GM19467 (cell line): ENCODE measurements around the gene NRF1.

Source experiments
- ATAC-seq: cut with Tn5 transposase; IDR thresholded peaks from one replicate; pipeline ENCODE4 v1.9.1; 2021; ENCODE audit warnings: mild to moderate bottlenecking, moderate library complexity; ENCODE audit not compliant: unreplicated experiment

Gene NRF1

DNA sequence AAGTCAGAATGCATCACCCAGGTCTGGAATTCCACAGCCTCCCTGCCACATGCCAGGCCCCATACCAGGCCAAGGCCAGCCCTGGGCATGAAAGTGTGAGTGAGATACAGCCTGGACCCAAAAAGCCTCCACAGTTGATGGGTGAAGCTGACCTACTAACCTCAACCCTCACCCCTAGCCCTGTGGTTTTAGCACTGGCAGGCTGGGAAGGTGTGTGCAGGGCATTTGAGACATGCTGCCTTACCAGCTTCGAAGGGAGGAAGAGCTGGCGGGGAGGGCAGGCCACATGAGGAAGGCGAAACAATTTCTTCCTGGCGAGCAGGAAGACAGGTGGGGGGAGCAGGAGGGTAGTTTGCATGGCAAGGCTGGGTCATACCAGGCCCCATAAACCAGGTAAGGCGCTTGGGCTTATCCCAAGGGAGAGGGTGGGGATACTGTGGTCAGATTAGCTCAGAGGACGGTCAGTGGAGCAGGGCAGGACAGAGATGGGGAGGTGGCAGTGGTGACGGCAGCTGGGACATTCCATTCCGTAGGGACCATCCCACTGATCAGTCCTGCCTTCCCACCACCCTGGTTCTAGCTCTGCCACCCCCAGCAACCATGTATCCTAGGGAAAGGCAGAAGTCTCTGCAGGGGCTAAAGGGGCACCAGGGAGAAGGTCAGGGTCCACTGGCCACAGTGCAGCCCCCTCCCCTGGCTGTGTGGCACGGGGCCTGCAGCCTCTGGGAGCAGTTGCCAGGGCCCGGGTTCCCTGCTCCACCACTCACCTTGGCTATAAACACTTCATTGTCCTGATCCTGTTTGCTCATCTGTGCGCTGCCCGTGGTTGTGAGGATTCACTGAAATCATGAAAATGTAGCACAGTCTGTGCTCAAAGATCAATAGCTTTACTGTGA is 155.8 kb downstream of the NRF1 start:
- no peak for ATAC-seq

DNA sequence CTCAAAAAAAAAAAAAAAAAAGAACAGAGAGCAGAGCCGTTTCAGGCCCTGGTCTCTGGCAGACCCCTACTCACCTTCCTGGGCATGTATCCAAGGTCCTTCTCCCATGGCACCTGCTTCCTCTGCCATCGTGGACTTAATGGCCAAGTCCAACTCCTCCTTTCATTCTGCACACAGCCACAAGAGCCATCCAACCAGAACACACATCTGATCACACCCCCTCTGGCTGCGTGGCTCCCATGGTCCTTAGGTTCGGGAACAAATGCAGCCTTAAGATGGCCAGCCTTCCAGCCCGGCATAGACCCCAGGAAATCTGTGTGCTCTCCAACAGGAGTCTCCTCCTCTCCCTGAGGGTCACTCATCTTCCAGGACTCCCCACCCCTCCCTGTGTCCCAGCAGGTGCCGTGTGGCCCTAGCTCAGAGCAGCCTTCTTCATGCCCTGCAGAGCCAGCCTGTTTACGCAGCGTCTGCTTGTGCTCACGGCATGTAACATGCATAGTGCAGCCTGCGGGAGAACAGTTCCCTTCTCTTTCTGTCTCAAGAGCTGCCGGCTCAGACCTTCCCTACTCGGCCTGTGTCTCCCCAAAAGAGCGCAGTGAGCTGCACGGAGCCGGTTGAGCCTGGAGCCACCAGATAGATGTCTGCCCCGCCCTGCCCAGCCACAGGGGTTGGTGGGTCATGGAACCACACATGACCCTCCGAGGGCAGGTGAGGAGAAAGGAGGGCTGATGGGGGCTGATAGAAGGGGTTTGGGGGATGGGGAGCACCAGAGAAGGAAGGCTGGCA is 157.3 kb downstream of the NRF1 start:
- ATAC-seq = no peak

DNA sequence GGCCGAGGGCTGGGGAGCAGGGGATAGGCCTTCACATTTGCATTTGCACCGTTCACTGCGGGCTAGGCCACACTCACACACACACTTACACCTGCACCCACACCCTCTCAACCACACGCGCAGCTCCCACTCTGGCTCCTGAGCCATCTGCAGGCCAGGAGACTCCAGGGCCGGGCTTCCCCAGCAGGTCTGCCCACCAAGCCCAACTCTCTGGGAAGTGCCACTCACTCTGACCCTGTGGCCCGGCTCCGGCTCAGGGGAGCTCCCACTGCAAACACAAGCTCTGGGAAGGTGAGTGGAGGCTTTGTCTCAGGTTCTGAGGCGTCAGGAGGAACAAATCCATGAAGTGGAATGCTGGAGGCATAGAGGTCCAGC is 157.9 kb downstream of the NRF1 start:
- no peak for ATAC-seq

DNA sequence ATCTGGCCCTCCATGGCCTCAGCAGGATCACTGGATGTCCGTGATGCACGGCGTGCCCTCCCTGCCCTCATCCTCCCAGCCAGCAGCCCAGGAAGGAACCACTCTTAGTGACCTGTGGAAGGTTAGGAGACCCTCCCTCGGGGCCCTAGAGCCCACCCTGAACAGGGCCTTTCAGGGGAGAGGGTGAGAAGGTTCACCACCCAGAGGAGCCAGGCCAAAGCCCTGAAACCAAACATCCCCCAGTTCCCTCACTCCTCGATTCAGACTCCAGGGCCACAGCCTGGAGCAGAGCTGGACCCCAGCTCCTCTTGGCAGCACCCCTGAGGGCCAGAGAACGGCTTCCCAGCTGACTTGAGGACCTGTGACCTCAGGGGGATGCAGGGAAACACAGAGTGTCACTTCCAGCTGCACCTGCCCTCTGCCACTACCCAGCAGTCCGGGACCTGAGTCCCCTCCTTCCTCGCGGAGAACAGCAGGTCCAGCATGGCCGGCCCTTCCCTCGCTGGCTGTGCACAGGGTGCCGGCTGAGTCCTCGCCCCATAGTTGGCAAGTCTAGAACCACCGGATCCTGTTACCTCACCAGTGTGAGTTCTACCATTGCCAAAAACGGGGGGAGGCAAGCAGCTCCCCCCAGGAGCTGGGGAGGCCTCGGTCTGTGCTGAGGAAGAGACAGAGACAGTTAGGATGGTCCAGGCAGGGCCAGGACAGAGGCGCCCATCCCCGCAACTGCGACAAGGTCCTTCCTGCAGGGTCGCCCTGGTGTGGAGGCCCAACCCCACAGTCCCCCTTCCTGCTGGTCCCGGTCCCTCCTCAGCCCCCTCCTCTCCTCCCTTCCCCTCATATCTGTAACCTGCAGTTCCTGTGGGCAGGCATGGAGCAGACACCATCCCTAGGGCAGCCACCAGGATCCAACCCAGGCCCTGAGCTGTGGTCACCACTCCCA is 158.6 kb downstream of the NRF1 start:
- no peak for ATAC-seq

DNA sequence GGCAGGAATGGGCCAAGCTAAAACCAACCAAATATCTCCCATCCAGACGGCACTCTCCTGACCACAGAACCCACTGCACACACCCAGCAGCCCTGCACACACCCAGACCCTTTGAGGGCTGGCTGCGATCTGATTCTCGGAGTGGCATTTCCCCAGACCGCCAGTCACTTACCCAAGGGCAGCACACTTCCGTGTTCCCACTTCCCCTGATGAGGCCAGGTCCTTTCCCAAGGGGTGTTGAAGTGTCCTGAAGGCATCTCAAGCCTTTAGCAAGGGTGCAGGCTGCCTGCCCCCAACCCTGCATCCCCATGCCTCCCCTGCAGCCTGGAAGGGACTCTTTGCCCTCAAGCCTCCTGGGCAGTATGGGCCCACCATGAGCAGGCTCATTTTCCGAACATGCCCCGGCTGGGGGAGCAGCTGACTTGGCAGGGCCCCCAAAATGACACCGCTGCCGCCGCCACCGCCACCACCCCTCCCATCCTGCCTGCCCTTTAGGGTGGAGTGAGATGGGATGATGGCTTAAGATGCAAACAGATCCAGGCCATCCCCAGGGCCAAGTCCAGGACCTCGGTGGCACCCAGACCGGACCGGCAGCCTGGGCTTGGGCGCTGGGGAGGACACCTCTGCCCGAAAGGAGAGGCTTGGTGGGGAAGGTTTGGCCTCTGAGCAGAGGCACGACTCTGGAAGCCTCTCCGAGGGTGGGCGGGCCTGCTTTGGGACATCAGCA is 159.8 kb downstream of the NRF1 start:
- ATAC-seq = no peak

DNA sequence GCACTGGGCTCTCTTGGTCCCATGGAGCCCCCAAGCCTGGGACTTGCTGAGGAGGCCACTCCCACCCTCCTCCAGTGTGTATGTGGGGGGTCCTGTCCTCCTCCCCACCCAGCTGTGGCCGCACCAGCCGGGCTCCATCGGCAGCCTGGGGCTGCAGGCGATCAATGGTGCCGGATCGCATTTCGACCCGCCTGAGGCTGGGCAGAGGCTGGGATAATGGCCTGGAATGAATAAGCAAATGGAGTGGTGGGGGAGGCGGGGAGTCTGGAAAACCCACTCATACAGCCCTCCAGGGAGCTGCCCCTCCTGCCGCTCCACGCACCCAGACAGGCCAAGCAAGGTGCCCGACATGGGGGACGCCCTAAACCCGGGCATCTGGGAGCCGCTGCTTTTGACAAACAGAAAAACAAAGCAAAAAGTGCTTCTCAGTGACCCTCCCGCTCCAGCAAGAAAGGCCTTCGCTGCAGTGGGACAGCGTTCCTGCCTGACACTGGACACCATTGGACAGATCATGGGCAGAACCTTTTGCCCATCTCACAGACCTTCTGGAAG is 160.5 kb downstream of the NRF1 start:
- no peak for ATAC-seq

DNA sequence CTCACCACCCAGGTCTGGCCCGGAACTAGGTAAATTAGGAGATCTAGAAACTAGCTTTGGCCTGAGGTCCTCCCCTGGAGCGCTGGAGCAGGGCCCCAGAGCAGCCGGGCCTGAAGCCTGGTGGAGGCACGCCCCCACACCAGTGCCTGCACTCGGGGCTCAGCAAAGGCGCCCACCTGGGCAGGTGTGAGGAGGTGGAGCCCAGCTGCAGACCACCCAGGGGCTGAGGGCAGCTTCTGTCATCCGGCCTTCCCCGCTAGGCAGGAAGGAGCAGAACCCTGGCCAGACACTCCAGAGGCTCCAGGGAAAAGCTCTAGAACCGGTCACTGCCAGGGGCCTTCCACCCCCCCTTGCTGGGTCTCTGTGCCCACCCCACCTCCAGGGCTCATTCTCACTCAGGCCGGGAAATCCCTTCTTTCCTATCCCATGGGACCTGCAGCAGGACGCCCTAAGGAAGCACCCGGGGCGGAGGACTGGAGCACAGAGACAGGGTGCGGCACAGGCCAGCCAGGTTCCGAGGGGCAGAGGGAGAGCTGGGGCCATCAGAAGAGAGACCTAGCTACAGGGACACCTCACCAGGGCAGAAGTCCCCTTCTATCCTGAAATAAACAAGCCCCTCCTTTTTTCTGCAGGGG is 161.2 kb downstream of the NRF1 start:
- ATAC-seq = no peak

DNA sequence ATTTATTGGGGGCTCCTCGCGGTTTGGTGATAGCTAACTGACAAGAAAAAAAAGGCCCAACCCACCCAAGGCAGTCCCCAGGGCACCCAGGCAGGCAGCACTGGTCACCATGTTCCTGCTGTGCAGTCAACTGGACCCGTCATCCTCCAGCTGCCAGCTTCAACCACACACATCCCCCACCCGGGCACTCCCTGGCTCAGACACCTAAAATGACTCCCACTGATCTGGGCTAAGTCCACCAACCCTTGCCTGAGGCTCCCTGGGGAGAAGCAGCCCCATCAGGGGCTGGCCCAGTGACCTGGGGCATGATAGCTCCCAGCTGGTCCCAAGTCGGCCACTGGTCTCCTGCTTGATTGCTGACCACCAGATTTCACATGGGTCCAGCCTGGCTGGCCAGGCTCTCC is 161.8 kb downstream of the NRF1 start:
- ATAC-seq = no peak

DNA sequence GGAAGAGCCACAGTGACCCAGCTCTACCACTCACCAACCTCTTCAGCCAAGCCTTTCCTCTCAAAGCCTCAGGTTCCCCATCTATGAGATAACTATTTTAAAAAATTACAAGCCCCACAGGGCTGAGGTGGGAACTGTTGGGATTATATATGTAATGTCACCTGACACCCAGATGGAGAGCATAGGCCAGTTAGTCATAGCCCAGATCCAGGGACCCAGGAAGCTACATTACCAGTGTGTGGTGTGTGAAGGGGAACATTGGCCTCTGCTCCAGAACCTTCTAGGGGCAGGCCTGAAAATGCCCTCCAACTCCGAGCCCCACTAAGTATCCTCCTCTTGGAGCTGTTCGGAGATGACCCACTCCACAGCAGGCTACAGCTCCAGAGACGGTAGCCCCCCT is 162.4 kb downstream of the NRF1 start:
- no peak for ATAC-seq

DNA sequence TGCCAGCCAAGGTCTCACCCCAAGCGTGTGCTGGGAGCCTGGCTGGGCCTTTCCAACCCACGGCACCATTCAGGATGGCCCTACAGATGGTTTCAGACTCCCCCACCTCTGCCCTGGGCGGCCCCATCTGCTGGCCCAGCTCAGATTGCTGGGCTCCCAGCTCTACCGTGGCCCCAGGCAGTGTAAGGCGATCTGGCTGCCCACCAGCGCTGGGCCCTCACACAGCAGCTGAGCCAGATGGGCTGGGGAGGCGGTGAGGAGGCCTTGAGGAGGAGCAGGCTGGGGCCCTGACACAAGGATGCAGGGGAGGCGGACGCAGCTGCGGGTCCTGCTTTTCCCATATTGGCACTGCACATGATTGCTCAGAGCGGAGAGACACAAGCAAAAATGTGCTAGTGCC is 162.8 kb downstream of the NRF1 start:
- ATAC-seq = no peak

DNA sequence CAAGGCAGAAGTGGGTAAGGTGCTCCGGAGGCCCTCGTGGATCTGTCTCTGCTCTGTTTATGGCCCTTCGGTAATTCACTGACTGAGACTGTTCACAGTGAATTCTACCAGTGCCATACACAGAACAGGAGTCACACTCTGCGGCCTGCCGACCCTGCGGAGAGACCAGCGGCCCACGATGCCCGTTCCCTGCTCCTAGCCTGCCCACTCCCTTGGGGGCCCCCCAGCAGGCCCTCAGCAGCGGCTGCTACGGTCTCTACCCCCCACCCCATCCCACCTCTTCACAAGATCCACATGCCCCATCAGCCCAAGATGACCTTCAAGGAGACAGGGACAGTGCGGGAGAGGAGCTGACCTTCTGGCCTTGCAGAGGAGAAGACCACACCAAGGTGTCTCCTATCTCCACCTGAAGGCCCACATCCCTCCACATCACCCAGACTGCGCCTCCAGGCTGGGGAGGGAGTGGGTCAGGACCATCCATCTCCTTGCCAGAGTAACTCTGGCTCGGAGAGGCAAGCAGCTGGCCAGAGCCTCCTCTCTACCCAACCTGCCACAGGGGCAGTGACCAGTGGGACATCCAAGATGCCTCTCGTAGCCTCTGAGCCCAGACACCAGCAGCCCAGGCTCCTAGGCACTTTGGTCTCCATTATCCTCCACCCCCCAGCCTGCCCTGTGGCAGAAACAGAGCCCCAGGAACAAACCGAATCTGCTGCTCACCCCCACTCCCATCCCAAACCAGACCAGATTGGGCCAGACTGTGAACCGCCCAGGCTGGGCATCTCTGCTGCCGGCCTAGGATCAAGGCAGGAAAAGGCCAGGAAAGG is 163.6 kb downstream of the NRF1 start:
- no peak for ATAC-seq

DNA sequence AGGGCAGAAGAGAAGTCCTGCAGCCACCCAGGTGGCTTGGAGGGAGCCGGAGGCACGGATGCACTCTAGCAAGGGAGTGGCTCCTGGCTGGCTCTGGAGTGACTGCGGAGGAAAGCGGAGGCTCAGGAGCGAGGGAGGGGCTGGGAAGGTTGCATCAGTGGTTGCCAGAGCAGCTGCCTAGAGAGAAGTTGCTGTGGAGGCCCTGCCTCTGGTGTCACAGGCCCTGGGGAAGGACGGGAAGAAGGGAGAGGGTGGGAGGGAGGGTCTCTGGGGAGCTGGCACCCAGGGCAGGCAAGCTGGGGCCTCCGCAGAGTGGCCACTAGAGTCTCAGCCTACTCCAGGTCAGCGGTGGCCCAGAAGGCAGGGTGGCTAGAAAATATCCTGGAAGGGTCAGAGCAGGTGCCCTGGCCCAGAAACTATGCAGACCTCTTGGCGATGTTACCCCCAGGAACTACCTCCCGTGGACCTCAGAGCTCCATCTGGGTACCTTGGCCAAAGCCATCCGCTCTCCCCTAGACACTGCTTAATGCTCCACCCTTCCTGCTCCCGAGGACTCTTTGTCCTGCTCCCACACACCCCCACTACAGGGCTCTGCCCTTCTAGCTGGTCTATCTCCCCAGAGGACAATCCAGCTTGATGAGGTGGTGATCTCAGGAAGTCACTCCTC is 164.3 kb downstream of the NRF1 start:
- ATAC-seq = no peak

DNA sequence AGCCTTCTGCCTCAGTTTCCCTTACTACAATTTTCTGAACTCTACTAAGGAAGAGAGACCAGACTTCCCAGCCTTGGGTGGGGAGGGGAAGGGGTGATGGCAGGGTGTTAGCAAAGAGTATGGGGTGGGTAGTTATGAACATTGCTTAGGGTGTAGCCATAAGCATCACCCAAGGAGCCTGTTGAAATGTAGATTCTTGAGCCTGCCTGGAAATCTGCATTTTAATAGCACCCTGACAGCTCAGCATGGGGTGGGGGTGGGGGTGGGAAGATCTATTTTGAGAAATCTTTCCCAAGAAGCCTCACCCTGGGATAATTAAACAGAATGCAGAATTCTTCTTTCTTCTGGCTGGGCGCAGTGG is 164.8 kb downstream of the NRF1 start:
- ATAC-seq = no peak

DNA sequence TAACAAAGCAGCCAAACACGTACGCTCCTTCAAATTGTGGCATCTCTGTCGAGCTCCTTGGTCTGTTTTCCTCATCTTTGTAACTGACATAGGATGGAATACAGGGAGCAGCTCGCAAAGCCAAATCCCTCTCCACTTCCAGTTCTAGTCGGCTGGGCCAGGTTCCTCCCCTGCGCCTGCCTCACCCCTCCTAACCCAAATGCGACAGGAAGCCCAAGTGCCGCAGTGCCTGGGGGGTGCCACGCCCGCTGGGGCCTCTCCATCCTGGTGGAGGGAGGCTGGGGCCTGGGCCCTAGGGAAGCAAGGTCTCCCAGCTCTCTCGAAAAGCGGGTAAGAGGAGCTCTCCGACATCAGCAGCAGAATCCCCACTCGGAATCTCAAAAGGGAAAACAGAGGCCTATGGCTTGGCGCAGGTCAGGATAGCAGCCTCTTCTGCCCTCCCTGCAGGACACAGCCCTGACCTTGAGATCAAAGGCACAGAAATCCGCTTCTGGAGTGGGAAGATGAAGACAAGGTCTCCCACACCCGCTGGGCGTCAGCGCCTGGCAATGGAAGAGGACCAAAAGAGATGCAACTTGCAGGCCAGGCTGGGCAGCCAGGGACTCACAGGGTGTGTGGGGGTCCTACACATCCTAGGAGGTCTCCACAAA is 165.8 kb downstream of the NRF1 start:
- ATAC-seq = no peak

DNA sequence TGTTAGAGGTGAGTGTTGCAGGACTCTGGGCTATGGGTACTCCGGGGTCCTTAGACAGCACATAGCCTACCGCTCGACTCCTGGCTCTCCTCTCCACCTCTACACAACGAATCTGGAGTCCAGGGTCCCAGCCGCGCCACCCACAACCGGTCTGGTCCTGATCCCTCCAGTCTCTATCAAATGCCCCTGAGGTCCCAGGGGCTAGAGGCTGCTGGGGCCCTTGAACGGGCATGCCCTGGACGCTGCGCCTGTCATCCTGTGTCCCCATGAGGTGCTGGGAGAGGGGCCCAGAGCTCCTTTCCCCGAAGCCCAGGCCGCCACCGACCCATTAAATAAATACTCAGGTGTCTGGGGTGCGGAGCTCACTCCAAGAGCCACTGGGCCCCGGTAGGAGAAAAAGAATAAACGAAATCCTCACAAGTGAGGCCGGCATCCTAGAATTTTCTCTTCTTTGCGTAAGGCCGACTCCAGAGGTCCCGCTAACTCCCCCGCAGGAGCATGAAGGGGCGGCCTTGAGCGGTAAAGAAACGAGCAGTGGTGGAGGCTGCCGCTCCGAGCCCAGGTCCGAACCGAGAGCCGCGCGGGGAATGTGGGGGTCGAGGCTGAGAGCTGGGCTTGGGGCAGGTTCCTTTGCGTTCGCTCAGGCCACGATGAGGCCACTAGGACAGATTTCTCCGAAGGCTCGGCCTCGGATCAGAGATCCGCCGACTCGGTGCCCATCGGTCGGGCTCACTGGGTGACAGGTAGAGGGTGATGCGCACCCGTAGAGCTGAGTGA is 166.7 kb downstream of the NRF1 start:
- ATAC-seq = no peak

DNA sequence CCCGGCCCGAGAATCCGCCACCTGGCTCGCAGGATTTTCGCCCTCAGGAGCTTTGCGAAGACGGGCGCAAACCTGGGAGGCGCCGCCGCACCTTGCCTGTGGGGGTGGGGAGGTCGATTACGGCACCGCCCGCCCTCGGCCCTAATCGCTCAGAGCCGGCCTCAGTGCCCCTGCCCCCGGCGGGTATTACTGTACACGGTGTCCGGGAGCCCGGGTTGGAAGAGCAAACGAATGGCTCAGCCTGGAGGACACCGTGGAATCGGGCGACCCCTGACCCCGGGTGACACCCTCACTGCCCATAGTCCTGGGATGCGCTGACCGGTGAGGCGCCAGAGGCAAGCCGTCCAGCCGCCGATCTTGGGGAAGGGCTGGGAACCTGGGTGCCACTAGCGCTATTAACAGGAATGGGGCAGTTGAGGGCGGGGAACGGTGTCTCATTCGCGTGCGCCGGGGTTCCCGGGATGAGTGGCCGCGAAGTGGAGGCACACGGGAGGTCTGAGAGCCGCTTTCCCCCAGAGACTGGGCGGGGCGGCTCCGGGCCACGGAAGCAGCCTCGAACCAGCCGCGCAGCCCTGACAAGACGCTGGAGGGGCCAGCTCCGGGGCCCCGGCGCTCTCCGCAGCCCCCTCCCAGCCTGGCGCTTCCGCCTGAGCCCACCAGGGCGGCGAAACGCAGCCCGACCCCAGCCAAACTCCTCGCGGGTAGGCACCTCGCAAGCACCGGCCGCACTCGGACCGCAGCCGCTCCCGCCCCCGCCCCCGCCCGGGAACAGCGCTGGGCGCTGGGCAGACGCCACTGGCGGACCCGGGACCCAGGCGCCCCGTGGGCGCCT is 167.5 kb downstream of the NRF1 start:
- ATAC-seq = no peak
